ENCODE measurements around the gene UBR7. TPM values are rescaled to one million over a fixed set of nuclear protein-coding genes. Genes with fewer than 3 reads are reported as not detected.

UBR7 gene
- total RNA-seq, 2 experiments from 2014 or later: 37.7 to 41.3 TPM

DNA sequence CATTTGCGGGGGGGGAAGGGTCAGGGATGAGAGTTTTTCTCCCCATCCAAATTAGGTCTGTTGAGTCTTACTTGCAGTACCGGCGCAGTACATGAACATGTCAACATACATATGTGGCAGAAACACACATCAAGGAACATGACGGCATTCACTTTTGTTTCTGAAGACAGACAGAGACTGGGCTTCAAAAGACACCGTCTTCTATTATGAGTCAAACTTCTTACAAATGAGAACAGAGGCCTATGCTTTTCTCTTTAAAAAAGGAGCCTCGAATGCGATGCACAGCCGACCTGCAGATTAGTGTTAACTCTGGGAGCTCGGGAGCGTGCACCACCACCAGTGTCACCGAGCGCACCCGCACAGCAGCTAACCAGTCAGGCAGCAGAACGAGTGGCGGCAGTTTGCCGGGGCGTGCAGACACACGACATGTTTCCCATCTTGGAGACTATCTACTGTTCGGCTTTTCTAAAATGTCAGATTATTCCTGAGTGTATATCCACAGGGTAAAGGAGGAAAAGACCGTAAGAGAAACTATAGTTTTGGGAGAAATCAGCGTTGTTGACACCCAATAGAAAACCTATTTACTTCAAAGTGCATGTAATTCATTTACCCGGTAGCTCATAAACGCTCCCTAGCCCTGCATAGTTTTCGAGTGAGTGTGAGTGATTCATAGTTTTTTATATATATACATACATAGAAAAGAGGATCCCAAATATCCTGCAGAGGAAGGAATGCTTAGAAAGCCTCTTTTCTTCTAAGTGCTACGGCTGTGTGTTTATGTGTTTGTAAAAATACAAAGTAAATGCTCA is 33.0 kb downstream of the UBR7 start:
- ChIA-PET POLR2A (no interaction called here), CTCF (no interaction called here)

DNA sequence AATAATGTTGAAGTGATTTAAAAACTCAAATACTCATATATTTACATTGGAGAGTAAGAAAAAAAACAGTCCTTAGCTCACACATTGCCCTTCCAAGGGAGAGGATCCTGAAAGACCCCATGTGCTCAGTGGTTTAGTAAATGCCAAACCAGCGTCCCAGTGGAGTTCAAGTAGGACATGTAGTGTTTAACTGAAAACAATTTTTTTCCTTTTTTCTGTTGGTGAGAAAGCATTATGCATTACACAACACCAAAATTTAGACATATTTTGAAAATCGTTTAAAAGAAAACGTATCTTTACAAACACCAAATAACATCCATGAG is 33.6 kb downstream of the UBR7 start:
- CTCF ChIA-PET: no interaction called here

DNA sequence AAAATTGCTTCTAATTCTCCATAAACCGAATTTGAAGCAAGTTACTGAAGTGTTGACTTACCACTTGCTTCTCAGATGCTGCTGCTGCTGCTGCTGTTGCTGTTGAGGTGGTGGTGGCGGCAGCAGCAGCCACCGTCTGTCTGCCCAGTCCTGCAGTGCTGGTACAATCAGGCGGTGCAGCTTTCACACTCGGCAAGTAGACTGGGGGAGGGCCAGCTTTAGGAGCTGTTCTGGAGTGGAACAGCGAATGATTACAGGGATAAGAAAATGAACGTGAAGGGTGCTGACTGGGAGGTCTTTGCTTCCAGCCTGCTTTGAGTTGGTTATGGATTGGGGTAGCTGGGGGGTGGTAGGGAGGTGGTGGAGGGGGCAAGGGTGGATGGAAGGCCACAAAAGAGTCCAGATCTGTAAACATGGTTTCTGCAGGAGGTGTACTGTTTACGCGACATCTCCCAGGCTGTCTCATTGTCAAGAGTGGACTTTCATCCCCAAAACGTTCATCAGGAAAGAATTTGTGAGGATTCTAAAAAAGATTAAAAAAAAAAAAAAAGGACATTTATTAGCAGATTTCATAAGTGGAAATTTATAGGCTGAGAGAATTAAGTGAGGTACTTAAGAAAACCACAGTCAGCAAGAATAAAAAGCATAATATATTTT is 38.8 kb downstream of the UBR7 start:
- ChIA-PET POLR2A (interaction anchor here (0.6 kb wide), 1 partner anchor 12 kb away, joined by 4 read pairs; no protein-coding TSS in a partner anchor), CTCF (no interaction called here)

More for the DNA sequence above, 33.6 kb downstream of the UBR7 start:
- POLR2A ChIA-PET: no interaction called here

DNA sequence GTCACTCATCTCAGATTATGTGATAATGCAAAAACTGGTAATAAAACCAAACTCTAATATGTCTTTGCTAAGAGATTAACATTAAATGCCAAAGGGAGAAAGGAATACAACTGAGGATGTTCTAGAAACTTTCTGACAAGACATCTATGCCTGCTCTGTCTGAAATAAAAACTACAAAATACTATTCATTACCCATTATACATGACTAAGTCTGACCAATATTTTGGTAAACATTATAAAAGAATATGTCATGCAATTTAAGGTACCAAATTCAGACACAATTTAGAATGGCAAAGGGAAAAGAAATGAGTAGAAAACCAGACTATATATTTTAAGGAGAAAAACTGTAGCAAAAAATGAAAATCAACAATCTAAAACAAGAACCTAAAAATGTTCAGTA is 39.5 kb downstream of the UBR7 start:
- CTCF ChIA-PET: no interaction called here
- POLR2A ChIA-PET: no interaction called here

DNA sequence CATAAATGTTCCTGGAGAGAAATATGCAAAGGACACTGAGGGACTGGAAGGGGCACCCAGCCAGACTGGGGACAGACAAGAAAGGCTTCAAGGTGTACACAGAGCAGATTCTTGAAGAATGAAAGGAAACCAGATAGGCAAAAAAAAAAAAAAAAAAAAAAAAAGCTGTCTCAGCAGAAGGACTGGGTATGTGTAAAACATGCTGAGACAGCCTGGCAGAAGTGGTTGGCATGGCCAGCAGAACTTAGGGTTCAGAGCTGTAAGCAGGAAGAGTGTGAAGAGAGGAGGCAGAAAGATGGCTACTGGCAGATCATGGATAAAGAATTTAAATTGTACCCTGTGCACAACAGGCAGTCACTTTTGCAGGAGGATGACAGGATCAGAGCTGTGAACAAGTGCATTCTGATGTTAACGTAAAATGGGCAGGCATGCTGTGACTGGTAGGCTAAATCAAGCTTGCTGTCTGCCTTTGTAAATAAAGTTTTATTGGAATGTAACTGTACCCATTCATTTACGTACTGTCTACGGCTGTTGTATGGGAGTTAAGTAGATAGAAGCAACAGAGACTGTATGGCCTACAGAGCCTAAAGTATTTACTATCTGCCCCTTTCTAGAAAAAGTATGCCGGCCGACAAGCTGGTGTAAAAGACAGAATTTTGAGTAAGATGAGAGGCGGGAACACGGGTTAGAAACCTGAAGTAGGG is 42.2 kb downstream of the UBR7 start:
- ChIA-PET CTCF (no interaction called here), POLR2A (no interaction called here)

DNA sequence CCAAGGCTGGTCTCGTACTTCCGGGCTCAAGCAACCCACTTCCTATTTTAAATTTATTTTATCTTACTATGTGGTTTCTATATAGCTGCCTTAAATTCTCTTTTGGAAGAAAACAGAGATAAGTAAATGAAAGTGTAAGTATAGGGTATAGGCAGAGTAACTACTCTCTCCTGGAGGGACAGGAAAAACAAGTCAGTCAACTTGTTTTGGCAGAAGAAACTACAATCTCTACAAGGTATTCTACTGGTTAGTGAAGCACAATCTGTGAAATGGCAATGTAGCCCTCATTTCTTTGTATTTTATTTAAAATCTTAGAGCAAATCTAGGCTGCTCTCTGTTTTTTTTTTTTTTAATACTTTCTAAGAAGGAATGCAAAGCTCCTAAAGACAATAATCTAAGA is 55.4 kb downstream of the UBR7 start:
- CTCF ChIA-PET: interaction anchor here (0.7 kb wide), 1 partner anchor 15 kb away, joined by 3 read pairs; no protein-coding TSS in a partner anchor
- POLR2A ChIA-PET: interaction anchor here (0.6 kb wide), 1 partner anchor 41 kb away, joined by 6 read pairs; no protein-coding TSS in a partner anchor

DNA sequence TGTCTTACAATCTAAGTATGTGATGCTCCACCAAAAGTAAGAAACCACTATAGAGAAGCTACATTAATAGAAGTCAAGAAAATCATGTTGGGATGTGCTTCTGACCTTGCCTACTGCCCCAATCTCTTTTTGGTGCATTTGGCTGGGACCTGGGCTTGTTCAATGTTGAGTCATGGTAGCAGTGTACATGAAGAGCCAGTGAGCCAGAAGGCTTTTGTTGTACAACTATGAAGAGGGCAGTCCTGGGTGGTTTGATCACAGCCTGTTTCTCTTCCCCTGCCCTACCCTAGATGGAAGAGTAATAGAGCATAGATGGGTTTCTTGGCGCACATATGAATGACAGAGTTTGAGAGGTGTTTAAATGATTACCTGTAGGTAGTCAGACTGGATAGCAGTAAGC is 56.4 kb downstream of the UBR7 start:
- POLR2A ChIA-PET: no interaction called here
- CTCF ChIA-PET: no interaction called here

DNA sequence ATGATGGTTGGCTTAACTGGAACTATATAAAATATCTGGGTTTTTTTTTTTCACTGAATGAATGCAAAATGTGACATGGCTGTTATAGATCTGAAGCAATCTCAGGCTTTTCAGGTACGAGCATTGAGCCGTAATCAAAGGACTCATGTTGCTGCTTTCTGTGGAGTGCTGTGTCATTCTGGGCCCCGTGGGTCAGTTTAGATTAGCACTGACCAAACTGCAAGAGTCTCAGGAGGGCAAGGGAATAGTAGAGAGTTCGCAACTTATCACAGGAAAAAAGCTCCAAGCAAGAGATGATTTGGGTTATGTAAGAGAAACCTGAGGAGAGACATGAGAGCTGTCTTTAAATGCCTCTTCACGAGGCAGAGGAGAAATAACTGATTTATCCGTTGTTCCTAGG is 59.1 kb downstream of the UBR7 start:
- POLR2A ChIA-PET: no interaction called here

DNA sequence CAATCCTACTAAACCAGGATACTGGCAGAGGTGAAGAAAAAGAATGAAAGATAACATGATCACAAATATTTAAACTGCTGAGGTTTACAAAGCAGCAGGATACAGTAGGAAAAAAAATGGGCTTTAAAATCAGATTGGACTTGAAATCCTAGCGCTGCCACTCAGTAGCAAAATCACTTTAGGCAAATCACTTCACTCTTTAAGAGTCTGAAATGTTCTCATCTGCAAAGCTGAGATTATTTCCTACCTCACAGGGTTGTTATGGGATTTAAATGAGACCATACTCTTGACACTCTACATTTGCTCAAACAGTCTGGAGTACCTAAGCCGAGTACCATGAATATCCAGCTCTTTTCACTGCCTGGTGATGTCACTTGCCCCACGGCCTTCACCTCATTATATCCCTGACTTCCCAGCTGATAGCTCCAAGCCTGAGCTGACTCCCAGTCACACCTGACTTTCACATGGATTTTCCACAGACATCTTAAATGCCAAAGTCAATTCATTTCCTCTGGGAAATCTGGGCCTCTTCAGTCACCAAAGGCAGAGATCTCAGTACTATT is 60.2 kb downstream of the UBR7 start:
- CTCF ChIA-PET: no interaction called here
- POLR2A ChIA-PET: no interaction called here

More for the DNA sequence above, 59.1 kb downstream of the UBR7 start:
- CTCF ChIA-PET: no interaction called here

DNA sequence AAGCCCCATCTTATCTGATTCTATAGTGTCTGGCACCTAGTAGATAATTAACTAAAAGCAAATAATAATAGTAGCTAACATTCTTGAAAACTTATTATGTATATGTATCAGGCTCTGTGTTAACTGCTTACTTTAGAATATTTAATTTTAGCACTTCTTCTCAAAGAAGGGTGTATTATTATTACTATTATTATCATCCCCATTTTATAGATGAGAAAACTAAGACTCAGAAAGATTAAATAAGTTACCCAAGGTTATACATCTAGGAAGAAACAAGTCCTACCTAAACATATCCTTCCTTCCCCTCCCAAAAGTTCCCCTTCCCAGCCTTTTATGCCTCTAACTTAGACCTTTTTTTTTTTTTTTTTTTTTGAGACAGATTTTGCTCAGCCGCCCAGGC is 61.4 kb downstream of the UBR7 start:
- CTCF ChIA-PET: interaction anchor here (0.6 kb wide), 1 partner anchor 127 kb away, joined by 4 read pairs; no protein-coding TSS in a partner anchor

DNA sequence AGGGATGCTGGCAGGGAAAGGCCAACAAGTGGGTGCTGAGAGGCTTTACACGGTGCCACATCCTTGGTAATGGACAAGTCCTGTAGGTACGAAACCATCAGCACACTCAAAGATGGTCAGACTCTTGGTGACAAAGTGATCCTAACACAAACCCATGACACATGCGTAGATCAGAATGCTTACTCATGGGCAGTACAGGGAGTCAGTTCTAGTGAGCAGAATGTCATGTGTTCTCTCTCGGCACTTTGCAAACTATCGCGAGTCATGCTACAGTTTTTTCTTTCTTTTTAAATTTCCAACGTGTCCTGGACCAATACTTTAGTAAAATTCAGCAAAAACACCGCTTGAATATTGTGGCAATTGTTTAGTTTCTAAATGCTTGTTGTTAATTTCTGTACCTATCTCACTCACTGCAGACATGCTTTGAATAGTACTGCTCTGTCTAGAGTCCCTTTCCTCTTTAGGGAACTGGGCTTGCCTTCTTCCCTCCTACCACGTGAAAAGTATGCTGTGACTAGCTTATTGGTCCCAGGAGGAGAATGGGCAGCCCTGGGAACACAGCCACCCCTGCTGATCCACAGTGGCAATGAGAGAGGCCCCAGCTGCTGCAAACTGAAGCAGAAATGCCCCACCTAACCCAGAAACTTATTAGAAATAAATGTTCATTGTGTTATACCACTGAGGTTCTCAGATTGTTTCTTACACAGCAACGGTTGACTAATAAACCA is 62.4 kb downstream of the UBR7 start:
- ChIA-PET POLR2A (interaction anchor here (0.7 kb wide), 1 partner anchor 22 kb away, joined by 6 read pairs; no protein-coding TSS in a partner anchor), CTCF (no interaction called here)

More for the DNA sequence above, 61.4 kb downstream of the UBR7 start:
- POLR2A ChIA-PET: interaction anchor here (0.7 kb wide), 1 partner anchor 23 kb away, joined by 6 read pairs; no protein-coding TSS in a partner anchor

DNA sequence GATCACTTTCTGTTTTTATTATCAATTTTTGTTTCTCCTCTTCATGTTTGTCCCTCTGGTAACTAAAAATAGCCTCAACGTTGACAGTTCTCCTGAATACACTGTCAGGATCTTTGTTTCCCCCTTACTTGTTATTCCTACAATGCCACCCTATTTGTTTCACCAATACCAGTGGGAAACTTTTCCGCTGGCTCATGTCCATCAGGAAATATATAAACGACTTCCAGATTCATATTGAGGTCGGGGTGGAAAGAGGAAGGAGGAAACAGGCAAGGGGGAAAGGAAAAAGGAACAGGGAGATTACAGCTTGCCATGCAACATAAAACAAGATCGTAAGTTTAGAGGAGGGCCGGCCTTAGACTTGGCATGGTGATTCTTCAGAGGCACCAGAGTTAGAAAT is 64.1 kb downstream of the UBR7 start:
- ChIA-PET POLR2A (no interaction called here), CTCF (interaction anchor here (0.5 kb wide), 1 partner anchor 897 kb away, joined by 3 read pairs; no protein-coding TSS in a partner anchor)

DNA sequence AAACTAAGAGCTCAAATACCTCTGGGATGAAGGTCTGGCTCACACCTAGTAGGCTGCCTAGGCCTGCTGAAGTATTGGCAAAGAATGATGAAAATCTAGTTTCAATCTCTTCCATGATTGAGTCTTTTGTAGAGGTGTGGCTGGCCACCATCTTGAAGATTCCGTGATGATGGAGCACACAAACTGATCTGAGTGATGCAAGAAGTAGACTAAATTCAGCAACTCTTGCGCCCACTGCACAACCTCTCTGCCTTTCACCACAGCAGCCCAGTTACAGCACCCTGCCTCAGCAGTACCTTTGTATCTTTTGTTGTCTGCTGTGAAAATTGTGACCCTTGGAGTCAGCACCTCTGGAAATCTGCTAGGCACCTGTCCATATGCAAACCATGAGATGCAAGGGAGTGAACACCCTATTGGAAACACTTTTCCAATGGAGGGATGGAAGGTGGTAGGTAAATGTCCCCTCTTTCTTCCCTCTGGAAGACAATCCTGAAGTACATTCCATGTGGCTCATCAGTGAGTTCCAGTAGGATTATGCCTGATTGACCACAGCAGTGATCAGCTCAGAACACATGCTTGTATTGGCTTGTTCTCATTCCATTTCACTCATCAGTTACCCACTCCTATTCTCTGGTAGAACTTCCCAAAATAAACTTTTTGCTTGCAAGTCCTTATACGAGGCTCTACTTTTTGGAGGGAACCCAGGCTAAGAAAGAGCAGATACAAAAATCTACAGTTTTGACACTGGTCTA is 67.2 kb downstream of the UBR7 start:
- ChIA-PET POLR2A (no interaction called here), CTCF (no interaction called here)

DNA sequence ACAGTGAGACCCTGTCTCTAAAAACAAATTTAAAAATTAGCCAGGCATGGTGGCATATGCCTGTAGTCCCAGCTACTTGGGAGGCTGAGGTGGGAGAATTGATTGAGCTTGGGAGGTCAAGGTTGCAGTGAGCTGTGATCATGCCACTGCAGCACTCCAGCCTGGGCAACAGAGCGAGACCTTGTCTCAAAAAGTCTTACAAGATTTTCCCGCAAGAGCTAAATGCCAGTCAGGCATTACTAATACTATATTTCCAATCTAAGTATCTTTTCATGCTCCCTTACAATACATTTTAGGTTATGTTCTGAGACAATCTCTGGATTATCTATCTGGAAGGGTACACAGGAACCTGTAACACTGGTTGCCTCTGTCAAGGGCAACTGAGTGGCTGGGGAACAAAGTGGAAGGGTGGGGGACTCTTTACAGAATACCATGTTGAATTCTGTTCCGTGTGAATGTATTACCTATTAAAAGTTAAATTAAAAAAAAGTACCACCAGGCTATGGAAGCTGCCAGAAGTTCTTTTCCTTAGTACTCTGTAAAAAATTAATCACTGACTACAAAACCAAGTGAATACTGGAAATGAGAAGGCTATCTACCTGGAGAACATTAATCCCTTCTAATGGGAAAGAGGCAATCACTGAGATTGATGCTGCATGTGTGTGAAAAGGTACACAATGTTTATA is 69.1 kb downstream of the UBR7 start:
- CTCF ChIA-PET: no interaction called here
- POLR2A ChIA-PET: no interaction called here

Other genes starting within 250 kb of the UBR7 start
- 10 to 100 TPM; 65.7 to 73.0 TPM for gene ITPK1, start 91.3 kb upstream of the UBR7 start, total RNA-seq
- gene MOAP1, start 22.4 kb upstream of the UBR7 start, total RNA-seq: 10 to 100 TPM; 15.7 to 15.9 TPM
- gene LYSET, start 21.9 kb upstream of the UBR7 start, total RNA-seq: 10 to 100 TPM; 16.6 to 18.8 TPM
- 10 to 100 TPM; 19.9 to 20.1 TPM for gene GON7, start 191 bp upstream of the UBR7 start, total RNA-seq
- 10 to 100 TPM; 16.6 to 17.2 TPM for gene BTBD7, start 125.8 kb downstream of the UBR7 start, total RNA-seq
- not detected for gene COX8C, start 139.9 kb downstream of the UBR7 start, total RNA-seq
- under 1 TPM in 1 of 2 experiments, not detected in 1; 0.02 TPM for gene UNC79, start 223.7 kb downstream of the UBR7 start, total RNA-seq